ENCODE measurements around the gene NECTIN4. TPM values are rescaled to one million over a fixed set of nuclear protein-coding genes. Genes with fewer than 3 reads are reported as not detected.

Gene NECTIN4
- total and polyA plus RNA-seq, 2 of the 13 experiments (the other 11 are each of a cell fraction or from before 2014, with no cell fraction given), result 5.9 to 12.4 TPM

DNA sequence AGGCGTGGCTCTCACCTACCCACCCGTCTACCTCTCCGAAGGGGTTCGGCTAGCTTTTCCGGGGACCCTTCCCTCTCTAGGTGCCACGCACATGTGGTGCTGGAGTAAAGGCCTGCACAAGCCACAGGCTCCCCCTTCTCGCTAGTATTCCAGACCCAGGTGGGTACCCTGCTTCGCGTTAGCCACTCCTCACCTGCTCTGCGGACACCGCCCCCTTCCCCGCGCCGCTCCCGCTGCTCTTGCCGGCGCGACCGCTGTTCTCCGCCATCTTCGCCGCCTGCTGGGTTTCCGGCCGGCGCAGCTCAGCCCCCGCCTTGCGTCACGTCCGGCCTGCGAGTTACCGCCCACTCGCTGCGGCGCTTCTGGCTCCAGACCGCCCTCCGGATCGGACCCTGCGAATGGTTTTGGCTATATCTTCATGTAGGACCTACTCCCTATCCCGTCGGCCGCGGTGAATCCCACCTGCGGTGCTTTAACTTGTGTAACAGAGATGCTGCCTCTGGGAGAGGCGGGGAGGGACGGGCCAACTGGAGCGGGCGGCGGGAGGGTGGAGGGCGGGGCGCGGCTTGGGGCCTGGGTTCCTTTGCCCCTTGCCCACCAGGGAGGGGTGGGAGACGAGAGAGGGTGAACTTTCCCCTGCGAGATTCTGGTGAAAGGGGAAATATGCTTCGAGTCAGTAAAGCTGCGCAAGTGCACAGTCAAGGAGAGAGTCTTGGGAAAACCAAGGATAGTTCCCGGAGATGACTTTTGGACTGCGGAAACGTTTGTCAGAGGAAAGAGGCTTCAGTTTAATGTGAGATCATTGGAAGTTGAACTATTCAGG is 28.6 kb upstream of the NECTIN4 start, which contains the start of the genes NIT1 and PFDN2:
Gene NIT1 (plus strand): TSS at position 347 of the 823 bp plus-strand sequence. CDS start 72 bp downstream, at position 419.
Gene PFDN2 (minus strand): TSS at position 279 of the 823 bp plus-strand sequence. CDS start 11 bp downstream, at position 268.
- intact Hi-C loops (cut with micrococcal nuclease; ENCODE audit: unreplicated experiment), result no loop called here
- peaks cover 7% of the 10 kb centered on the region; the same call in 1 of the 2 replicates for H4K20me1 ChIP-seq (ENCODE audit: insufficient read depth, low read length)
- TF ChIP-seq ARID2 (CRISPR knock-in tag; IDR thresholded peaks at IDR 0.05; ENCODE audit: borderline replicate concordance) (0 out of 2 replicates have a peak, but pooled peaks have one; percentile 71), KDM3A (CRISPR knock-in tag; IDR thresholded peaks at IDR 0.05; ENCODE audit: low read depth) (peak; percentile 72; the same call in 1 of the 2 replicates), ZSCAN31 (CRISPR knock-in tag; IDR thresholded peaks at IDR 0.05; ENCODE audit: low read depth) (peak; percentile 66; the same call in 1 of the 2 replicates), ZFP90 (CRISPR knock-in tag; IDR thresholded peaks at IDR 0.05; ENCODE audit: borderline replicate concordance) (peak; percentile 69; the same call in 1 of the 2 replicates), MNT (IDR thresholded peaks at IDR 0.05) (no peak), GATAD2A (CRISPR knock-in tag; IDR thresholded peaks at IDR 0.05) (peak; percentile 40; the same call in 1 of the 2 replicates), MEIS2 (CRISPR knock-in tag; IDR thresholded peaks at IDR 0.05) (0 out of 2 replicates have a peak, but pooled peaks have one; percentile 2), TFDP2 (CRISPR knock-in tag; IDR thresholded peaks at IDR 0.05) (peak; percentile 70), MIER3 (CRISPR knock-in tag; IDR thresholded peaks at IDR 0.05; ENCODE audit: borderline replicate concordance) (peak; percentile 45; the same call in 1 of the 2 replicates), ERF (CRISPR knock-in tag; IDR thresholded peaks at IDR 0.05) (peak; percentile 91), FOXK1 (CRISPR knock-in tag; IDR thresholded peaks at IDR 0.05; ENCODE audit: borderline replicate concordance, low read depth) (peak; percentile 14; the same call in 1 of the 2 replicates)
- TF ChIP-seq, protein P1, sequence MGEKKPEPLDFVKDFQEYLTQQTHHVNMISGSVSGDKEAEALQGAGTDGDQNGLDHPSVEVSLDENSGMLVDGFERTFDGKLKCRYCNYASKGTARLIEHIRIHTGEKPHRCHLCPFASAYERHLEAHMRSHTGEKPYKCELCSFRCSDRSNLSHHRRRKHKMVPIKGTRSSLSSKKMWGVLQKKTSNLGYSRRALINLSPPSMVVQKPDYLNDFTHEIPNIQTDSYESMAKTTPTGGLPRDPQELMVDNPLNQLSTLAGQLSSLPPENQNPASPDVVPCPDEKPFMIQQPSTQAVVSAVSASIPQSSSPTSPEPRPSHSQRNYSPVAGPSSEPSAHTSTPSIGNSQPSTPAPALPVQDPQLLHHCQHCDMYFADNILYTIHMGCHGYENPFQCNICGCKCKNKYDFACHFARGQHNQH (CRISPR knock-in tag; IDR thresholded peaks at IDR 0.05), result peak; percentile 78; the same call in 1 of the 2 replicates
- TF ChIP-seq, protein P2, sequence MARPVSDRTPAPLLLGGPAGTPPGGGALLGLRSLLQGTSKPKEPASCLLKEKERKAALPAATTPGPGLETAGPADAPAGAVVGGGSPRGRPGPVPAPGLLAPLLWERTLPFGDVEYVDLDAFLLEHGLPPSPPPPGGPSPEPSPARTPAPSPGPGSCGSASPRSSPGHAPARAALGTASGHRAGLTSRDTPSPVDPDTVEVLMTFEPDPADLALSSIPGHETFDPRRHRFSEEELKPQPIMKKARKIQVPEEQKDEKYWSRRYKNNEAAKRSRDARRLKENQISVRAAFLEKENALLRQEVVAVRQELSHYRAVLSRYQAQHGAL (CRISPR knock-in tag; IDR thresholded peaks at IDR 0.05; ENCODE audit: not compliant biosample characterization), result peak; percentile 36

More for the DNA sequence above, 28.6 kb upstream of the NECTIN4 start, which contains the start of the genes NIT1 and PFDN2:
- ATAC-seq (peak; percentile 92), FAIRE-seq (peak; percentile 12), DNase-seq (ENCODE audit: low spot score) (peak; percentile 77)
- in situ Hi-C loops (cut with HindIII; ENCODE audit: extremely low pct_ligation_motif_present, low pct_unique_long_range_greater_than_20kb), result no loop called here
- WGBS (ENCODE audit: low lambda C conversion rate), result 2% methylated on average over 24 of the region's 58 CpGs
- Histone ChIP-seq H3K79me2 (ENCODE audit: insufficient read depth, low read length) (peaks cover 63% of the 10 kb centered on the region), H3K9ac (ENCODE audit: insufficient read depth, low read depth, low read length) (peak within 1 kb of the TSS; percentile 96), H3K27ac (ENCODE audit: extremely low read length, insufficient read depth, low read length) (peak within 1 kb of the TSS; percentile 88), H2AFZ (ENCODE audit: low read length) (peak within 1 kb of the TSS; percentile 45), H3K4me3 (replicated peaks in 1 of 3; ENCODE audit: insufficient read depth in 1 of 3, low read depth in 2 of 3, low read length in 3 of 3) (peak within 1 kb of the TSS; percentile 95 to 99 (median 96)), H3K4me1 (ENCODE audit: insufficient read depth, low read length) (peaks cover 58% of the 10 kb centered on the region), H3K4me2 (ENCODE audit: low read depth, low read length) (peak within 1 kb of the TSS; percentile 98), H3K9me3 (ENCODE audit: low read length) (no peaks in the 10 kb centered on the region), H3K27me3 (ENCODE audit: control insufficient read depth in 1 of 2, insufficient read depth in 2 of 2, low read length in 2 of 2) (no peaks in the 10 kb centered on the region; a peak in 1 of 5 replicates), H3K36me3 (replicated peaks in 1 of 2; ENCODE audit: control insufficient read depth in 1 of 2, insufficient read depth in 2 of 2, low read length in 2 of 2) (peaks cover 13 to 36% of the 10 kb centered on the region in 2 experiments)
- POLR2A ChIA-PET, result interaction anchor here (0.6 to 2.8 kb wide), 13 partner anchors 9 to 105 kb away, joined by 3 to 19 read pairs (median 4); partner anchors contain the start of genes B4GALT3, F11R, KLHDC9 and PPOX
- BruUV-seq (replicated peaks), result no TSS peak
- CTCF ChIA-PET (ENCODE audit: low intra/inter-chr PET ratio, low total read pairs), result no interaction called here

All from HepG2 (cell line).